CD4-positive, alpha-beta T cell treated with Interleukin-17A for 1 hour (primary cell): ENCODE results near the gene TARP.
A peak's percentile ranks its signal among the peaks of the same experiment; 100 is the strongest.
"Not testable (repeated sequence)": the region's sequence is repeated elsewhere in the genome, so short reads cannot be mapped to it uniquely, and the experiment has no call there.

Source experiments
- DNase-seq: peaks from one replicate; pipeline ENCODE4 v3.0.0-alpha.2; 2020

Gene TARP

DNA sequence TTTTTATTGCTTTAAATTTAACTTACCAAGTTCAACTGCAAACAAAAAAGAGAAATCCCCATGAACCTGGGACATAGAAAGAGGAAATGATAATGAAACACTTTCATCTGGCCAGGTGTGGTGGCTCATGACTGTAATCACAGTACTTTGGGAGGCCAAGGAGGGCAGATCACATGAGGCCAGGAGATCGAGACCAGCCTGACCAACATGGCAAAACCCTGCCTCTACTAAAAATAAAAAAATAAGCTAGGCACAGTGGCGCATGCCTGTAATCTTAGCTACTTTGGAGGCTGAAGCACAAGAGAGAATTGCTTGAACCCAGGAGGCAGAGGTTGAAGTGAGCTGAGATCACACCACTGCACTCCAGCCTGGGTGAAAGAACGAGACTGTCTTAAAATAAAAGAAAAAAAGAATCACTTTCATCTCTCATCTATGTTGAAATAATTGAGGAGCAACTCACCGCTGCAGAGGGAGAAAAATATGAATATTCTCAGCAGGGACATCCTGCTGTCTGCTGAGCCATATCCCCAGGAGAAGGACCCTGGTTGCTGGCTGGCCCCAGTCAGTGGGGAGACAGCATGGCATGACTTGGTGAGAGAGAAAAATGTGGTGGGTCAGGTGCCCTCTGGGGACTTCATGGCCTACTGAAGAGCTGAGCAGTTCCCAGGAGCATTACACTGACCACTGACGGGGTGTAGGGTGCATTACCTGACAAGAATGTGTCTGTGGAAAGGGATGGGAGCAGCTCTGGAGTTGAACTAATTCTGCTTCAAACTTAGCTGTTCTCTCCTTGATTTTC is 22.8 kb upstream of the TARP start:
- DNase-seq: no peak

DNA sequence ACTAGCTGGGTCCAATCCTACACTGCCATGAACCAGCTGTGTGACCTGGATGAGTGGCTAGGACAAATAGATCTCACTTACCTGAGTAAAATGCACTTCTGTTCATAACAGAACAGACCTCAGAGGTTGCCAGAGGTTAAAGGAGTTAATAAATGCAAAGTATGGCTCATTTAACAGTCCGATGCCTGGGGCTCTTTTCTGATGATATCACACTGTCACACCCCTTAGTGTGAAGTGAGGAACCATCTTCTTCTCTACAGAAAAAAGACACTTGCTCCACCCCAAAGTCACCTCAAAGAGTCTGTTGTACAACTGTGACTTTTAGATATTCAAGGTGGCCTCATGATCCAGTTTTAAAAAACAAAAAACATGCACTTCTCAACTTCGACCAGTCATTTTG is 21.5 kb upstream of the TARP start:
- DNase-seq: no peak

DNA sequence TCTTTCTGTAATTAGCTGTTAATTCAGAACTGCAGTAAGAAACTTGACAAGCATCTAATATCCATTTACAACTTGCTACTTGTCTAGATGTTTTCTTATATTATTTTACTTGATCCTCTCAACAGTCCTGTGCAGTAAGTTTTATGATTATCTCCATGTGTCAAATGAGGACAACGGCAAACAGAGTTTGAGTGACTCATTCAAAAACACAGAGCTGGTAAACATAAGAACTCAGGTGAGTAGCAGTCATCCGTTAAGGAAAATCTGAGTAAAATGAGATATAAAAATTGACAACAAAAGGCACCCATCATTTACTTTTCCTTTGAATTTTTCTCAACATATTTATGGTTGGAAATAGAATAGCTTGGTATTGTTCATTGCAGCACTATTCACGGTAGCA is 19.0 kb upstream of the TARP start:
- DNase-seq: no peak

DNA sequence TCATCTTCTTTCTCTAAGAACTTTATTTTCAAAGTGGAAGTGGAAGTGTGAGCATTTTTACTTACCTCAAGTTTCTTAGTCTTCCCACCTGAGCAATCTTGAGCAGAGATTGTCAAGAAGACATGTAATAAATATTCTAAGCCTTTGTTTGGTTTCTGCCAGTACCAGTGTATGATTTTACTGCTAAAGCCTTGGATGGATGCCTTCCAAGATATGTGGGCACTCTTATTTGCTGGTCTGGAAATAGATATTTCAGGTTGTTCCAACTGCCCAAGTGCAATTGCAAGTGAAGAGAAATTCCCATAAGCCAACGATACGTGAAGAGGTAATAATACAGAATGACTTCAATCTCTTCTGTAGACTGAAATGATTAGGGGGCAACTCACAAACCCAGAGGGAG is 18.2 kb upstream of the TARP start:
- no peak for DNase-seq

DNA sequence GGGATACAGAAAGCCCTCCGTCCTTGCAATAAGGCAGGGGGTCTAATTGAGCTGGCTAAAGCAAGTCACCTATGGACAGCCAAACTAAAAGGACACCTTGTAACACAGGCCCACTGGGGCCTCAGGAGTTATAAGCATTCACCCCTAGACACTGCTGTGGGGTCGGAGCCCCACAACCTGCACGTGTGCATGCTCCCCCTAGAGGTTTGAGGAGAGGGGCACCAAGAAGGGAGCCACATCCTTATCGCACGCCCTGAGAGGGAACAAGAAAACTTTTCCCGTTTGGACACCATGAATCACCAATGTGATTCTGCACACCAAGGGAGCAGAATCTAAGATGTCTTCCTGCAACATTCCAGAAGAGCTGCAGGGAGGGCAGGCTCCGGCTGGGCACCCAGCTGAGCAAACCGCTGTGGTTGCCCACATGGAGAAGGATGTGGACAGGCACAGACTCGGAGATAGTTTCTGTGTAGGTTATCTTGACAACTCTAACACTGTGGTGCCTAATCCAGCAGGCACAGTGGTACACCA is 17.7 kb upstream of the TARP start:
- no peak for DNase-seq

DNA sequence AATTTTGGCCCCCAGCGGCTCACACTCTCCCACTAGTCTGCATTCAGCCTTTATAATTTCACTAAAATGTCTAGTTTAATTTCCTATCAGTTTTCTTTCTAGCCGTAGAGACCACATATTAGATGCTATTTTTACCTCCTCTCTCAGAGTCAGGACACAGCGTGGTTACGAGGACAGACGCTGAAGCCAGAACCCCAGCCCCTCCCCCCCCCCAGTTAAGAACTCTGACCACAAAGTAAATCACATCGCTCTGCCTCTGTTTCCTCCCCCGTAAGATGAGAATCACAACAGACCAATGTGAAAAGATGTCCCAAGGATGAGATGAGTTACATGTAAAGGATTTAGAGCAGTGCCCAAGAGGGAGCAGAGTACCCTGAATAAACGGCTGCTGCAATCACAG is 11.1 kb upstream of the TARP start:
- DNase-seq: no peak

GRCh38 chr7:38283809-38284208 is 10.4 kb upstream of the TARP start:
- DNase-seq: no peak

DNA sequence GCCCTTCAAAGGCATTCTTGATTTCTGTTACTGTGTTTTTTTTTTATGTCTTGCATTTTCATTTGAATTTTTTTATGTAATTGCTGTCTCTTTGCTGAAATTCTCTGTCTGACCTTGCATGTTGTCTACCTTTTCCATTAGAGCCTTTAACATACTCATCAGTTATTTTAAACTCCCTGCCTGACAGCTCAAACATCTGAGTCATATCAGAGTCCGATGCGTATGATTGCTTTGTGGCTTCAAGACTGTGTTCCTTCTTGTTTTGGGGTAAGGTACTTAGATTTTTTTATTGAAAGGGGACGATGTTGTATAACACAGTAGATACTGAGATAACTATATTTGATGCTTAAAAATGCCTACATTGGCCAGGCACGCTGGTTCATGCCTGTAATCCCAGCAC is 9.7 kb upstream of the TARP start:
- DNase-seq: no peak

DNA sequence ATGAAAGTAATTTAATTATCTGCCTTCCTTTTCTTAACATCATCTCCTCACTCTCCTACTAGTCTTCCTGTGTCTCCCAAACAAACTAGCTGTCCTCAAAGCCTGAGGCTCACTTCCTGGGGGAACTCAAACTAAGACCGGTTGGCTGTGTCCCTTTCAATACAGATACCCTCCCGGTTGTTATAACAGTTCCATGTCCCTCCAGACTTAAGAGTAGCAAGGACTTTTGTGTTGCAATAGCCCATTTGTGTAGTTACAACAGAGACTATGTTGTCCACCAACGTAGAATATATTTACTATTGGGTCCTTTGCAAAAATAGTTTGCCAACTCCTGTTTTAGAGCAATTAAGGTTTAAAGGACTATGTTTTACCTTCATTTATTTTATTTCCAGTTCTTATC is 8.6 kb upstream of the TARP start:
- no peak for DNase-seq

- DNase-seq: no peak
Measured at GRCh38 chr7:38281266-38281665, 7.8 kb upstream of the TARP start.

DNA sequence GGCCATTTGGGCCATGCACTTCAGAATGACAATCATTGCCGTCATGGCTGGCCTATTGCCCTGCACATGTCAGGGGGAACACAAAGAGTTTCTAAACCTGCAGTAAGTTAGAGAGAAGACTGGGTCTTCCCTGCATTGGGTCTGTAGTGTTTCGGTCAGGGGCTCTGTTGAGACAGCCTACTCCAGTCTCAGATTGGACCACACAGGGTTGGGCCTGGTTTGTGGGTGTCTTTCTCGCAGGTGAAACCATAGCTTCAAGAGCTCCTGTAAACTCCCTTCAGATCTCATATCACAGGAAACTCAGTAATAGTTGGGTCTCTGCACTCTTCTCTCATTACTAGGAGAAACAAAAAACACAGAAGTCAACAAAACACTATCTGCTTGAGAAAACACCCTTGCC is 7.3 kb upstream of the TARP start:
- no peak for DNase-seq

DNA sequence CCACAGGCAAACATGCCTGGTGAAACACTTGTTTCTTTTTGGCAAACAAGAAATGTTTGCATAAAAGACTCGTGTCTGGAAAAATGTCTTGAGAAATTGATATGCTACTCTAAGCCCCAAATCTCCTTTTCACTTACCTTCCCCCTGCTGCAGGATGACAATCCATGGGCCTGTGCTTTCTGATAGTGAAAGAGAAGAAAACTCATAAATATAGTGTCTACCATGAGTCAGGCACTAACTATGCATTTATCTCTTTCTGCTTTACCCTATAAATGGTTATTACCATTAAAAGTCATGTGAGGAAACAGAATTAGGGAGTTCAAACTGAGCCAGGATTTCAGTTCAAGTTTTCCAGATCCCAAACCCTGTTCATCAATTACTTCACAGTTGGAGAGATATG is 6.6 kb upstream of the TARP start:
- no peak for DNase-seq

GRCh38 chr7:38276096-38276877 is 2.9 kb upstream of the TARP start:
- DNase-seq: no peak

GRCh38 chr7:38274927-38275620 is 1.6 kb upstream of the TARP start:
- DNase-seq: no peak

- peak; percentile 27 for DNase-seq
Measured at GRCh38 chr7:38274486-38274885, 1.1 kb upstream of the TARP start.

- DNase-seq: not testable (repeated sequence)
Measured at GRCh38 chr7:38270405-38270804, 3.0 kb downstream of the TARP start.

- not testable (repeated sequence) for DNase-seq
Measured at GRCh38 chr7:38269704-38270346, 3.6 kb downstream of the TARP start.

GRCh38 chr7:38265958-38266357 is 7.5 kb downstream of the TARP start:
- not testable (repeated sequence) for DNase-seq

DNA sequence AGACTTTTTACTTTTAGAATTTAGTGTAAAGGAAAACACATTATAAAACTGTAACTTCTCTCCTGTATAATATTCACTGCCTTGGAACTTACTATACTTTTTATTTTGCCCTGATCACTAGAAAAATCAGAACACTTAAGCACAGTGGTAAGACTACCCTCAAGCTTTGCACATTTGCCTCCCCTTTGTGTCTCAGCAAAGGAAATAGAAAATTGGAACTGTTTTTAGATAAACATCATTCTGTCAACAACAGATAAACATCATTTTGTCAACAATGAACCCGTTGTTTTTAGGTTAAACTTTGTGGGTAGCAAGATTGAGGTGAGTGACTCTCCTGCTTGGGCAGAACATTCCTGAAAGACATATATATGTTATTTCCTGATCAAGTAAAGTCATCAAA is 8.8 kb downstream of the TARP start:
- DNase-seq: not testable (repeated sequence)

GRCh38 chr7:38263274-38263673 is 10.2 kb downstream of the TARP start:
- not testable (repeated sequence) for DNase-seq

DNA sequence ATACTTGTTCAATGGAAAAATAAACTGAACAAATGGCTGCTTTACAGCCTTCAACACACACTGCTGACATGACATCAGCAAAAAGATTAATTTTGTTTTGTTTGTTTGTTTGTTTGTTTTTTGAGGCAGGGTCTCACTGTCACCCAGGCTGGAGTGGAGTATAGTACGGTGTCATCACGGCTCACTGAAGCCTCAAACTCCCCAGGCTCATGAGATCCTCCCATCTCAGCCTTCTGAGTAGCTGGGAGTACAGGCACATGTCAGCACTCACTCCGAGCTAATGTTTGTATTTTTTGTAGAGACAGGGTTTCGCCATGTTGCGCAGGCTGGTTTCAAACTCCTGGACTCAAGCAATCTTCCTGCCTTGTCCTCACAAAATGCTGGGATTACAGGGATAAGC is 10.9 kb downstream of the TARP start:
- no peak for DNase-seq

- not testable (repeated sequence) for DNase-seq
Measured at GRCh38 chr7:38262026-38262425, 11.4 kb downstream of the TARP start.

- DNase-seq: not testable (repeated sequence)
Measured at GRCh38 chr7:38261601-38262000, 11.8 kb downstream of the TARP start.
